GM10248 (cell line): ENCODE data around the gene RAB5IF.

Experiments
- CTCF ChIA-PET: fragments of 300-600 bp; sonication (Branson Sonifier 250); formaldehyde crosslinking; extraction: SDS; loops from one replicate; lab custom pipeline; 2021; ENCODE audit warnings: antibody characterized with exemption; lab: Yijun Ruan, JAX
- POLR2A ChIA-PET: fragments of 350-650 bp; sonication (Branson Sonifier 250); formaldehyde crosslinking; extraction: SDS; loops from one replicate; lab custom pipeline; 2020; ENCODE audit warnings: antibody characterized with exemption; lab: Yijun Ruan, JAX
- DNase-seq: peaks from one replicate; pipeline ENCODE4 v3.0.0; 2012; ENCODE audit errors: extremely low spot score
- CTCF ChIP-seq: IDR thresholded peaks from 2 replicates; pipeline ENCODE4 v1.5.1; 2012; ENCODE audit warnings: mild to moderate bottlenecking, low read depth; ENCODE audit errors: extremely low read depth, missing control alignments, control extremely low read depth

Gene RAB5IF

GRCh38 chr20:36576081-36576445, 29.5 kb upstream of the RAB5IF start:
- ChIA-PET POLR2A (interaction anchor here (0.6 to 1.0 kb wide), 2 partner anchors 12 to 292 kb away, joined by 3 to 12 read pairs; no protein-coding TSS in a partner anchor), CTCF (interaction anchor here (1.0 to 4.8 kb wide), 5 partner anchors 13 to 40 kb away, joined by 3 to 29 read pairs (median 15); partner anchors contain the start of gene RAB5IF)
- TF ChIP-seq CTCF, result no peak
- DNase-seq, result no peak

DNA sequence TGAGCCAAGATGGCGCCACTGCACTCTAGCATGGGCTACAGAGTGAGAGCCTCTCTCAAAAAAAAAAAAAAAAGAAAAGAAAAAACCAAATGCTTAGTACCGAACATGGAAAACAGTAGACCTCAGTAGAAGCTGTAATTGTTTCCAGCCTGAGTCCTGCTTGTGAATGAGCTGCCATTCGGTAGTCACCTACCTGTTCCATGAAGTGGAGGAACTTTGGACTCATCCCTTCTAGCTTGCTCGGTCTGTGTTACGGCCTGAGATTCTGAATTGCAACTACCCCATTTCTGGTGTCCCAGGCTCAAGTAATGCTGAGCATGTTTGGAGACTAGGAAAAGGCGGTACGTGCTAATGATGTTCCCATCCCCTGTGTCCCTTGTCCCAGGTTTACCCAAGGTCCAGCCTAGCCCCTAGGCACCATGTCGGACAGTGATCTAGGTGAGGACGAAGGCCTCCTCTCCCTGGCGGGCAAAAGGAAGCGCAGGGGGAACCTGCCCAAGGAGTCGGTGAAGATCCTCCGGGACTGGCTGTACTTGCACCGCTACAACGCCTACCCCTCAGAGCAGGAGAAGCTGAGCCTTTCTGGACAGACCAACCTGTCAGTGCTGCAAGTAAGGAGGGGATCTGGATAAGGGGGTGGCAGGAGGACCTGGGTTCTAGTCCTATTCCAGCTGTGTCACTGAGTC, 27.1 kb upstream of the RAB5IF start:
- no peak for DNase-seq
- no peak for TF ChIP-seq CTCF
- ChIA-PET POLR2A (interaction anchor here (0.7 kb wide), 1 partner anchor 26 kb away, joined by 3 read pairs; no protein-coding TSS in a partner anchor), CTCF (interaction anchor here (0.7 to 4.8 kb wide), 4 partner anchors 11 to 27 kb away, joined by 3 to 29 read pairs (median 16); partner anchors contain the start of gene RAB5IF)

DNA sequence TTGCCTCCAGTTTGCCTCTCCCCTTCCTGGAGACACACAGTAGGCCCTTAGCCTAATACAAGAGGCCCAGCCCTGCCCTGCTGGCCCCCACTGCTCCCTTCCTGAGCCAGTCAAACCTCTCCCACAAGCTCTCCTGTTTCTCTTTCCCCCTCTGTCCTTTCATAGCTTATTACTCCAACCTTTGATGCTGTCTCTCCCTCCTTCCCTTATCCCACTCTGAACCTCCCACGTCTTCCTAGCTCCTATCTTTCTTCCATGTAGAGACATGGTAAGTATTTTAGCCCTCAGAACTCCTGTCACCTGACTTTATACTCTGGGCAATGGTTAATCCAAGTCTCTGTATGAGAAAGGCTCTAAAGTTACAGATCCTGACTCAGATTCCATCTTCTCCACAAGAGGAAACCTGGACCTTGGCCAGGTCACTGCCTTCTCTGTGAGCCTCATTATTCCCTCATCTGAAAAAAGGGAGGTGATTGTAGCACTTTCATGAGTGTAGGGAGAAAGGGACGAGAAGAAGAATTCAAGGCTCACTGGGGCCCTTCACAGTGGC, 25.5 kb upstream of the RAB5IF start:
- POLR2A ChIA-PET, result interaction anchor here (0.6 kb wide), 1 partner anchor 9 kb away, joined by 4 read pairs; no protein-coding TSS in a partner anchor
- DNase-seq, result no peak
- no peak for TF ChIP-seq CTCF
- CTCF ChIA-PET, result interaction anchor here (4.8 kb wide), 1 partner anchor 9 kb away, joined by 29 read pairs; no protein-coding TSS in a partner anchor

GRCh38 chr20:36582322-36582721, 23.3 kb upstream of the RAB5IF start:
- CTCF ChIA-PET, result no interaction called here
- POLR2A ChIA-PET, result no interaction called here

GRCh38 chr20:36582821-36583220, 22.8 kb upstream of the RAB5IF start:
- DNase-seq, result no peak
- ChIA-PET CTCF (no interaction called here), POLR2A (no interaction called here)
- TF ChIP-seq CTCF, result no peak

More at GRCh38 chr20:36582322-36582721, 23.3 kb upstream of the RAB5IF start:
- TF ChIP-seq CTCF, result no peak
- DNase-seq, result no peak

DNA sequence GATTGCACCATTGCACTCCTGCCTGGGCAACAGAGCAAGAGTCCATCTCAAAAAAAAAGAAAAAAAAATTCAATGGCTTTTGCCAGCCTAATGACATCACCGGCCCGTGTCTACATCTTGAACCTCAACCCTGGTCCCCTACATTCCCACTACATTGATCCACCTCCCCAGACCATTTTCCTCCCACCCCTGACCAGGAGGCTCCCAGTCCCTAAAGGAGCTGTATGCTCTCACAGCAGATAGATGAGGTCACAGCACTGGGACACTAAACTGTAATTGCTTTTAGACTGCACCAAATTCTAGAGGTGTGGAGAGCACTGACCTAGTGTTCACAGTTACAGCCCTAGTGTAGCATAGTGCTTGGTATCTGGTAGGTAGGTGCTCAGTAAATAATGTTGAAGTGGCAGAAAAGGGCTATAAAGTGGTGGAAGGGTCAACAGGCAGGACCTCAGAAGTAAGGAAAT, 21.5 kb upstream of the RAB5IF start:
- DNase-seq, result no peak
- no peak for TF ChIP-seq CTCF
- CTCF ChIA-PET, result interaction anchor here (1.4 to 3.0 kb wide), 2 partner anchors 11 to 12 kb away, joined by 4 to 12 read pairs; no protein-coding TSS in a partner anchor
- POLR2A ChIA-PET, result no interaction called here
